ENCODE measurements around the gene EPHA10.

Gene EPHA10

GRCh38 chr1:37724575-37724974 is 40.3 kb downstream of the EPHA10 start:
- no peak for TF ChIP-seq CTCF (IDR thresholded peaks at IDR 0.05; ENCODE audit: borderline replicate concordance, insufficient read depth, low read depth, low read length)
- H3K4me3 ChIP-seq (ENCODE audit: low read depth, low read length): no peak overlapping the region

- TF ChIP-seq CTCF (IDR thresholded peaks at IDR 0.05; ENCODE audit: borderline replicate concordance, insufficient read depth, low read depth, low read length): no peak
- H3K4me3 ChIP-seq (ENCODE audit: low read depth, low read length): no peak overlapping the region
These were observed 41.4 kb downstream of the EPHA10 start for GRCh38 chr1:37723390-37724078.

GRCh38 chr1:37723072-37723389 is 41.9 kb downstream of the EPHA10 start:
- H3K4me3 ChIP-seq (ENCODE audit: low read depth, low read length): no peak overlapping the region
- TF ChIP-seq CTCF (IDR thresholded peaks at IDR 0.05; ENCODE audit: borderline replicate concordance, insufficient read depth, low read depth, low read length): no peak

GRCh38 chr1:37722181-37723071 is 42.5 kb downstream of the EPHA10 start:
- H3K4me3 ChIP-seq (ENCODE audit: low read depth, low read length): no peak overlapping the region
- no peak for TF ChIP-seq CTCF (IDR thresholded peaks at IDR 0.05; ENCODE audit: borderline replicate concordance, insufficient read depth, low read depth, low read length)

GRCh38 chr1:37721565-37721964 is 43.4 kb downstream of the EPHA10 start:
- no peak overlapping the region for H3K4me3 ChIP-seq (ENCODE audit: low read depth, low read length)
- TF ChIP-seq CTCF (IDR thresholded peaks at IDR 0.05; ENCODE audit: borderline replicate concordance, insufficient read depth, low read depth, low read length): no peak

- TF ChIP-seq CTCF (IDR thresholded peaks at IDR 0.05; ENCODE audit: borderline replicate concordance, insufficient read depth, low read depth, low read length): no peak
- no peak overlapping the region for H3K4me3 ChIP-seq (ENCODE audit: low read depth, low read length)
These were observed 44.4 kb downstream of the EPHA10 start for GRCh38 chr1:37720231-37721130.

Measured in GM12875 (cell line).